K562 (cell line): Measurements from ENCODE around the gene ELP5.

Source experiments
- ELF4 ChIP-seq: fragments of 450-650 bp; formaldehyde crosslinking; IDR thresholded peaks from 2 replicates; pipeline ENCODE4 v1.4.0; 2022; ENCODE audit warnings: missing genetic modification characterization
- PHB2 ChIP-seq: fragments of 450-650 bp; IDR thresholded peaks from 2 replicates; pipeline ENCODE4 v1.6.1; 2017; ENCODE audit warnings: low read depth
- TF ChIP-seq, protein P1 (sequence below), 3 experiments: IDR thresholded peaks in 2 of 3; conservative IDR thresholded peaks in 1 of 3; 2 replicates each; pipeline ENCODE4 v1.5.1; 2011 to 2012; ENCODE audit warnings: low read length in 3 of 3, mild to moderate bottlenecking in 3 of 3, control low read depth in 2 of 3, improper control_type of control experiment in 1 of 3, inconsistent platforms in 1 of 3, low read depth in 1 of 3, mixed read lengths in 1 of 3, moderate library complexity in 1 of 3; ENCODE audit not compliant: insufficient read depth in 2 of 3

DNA sequence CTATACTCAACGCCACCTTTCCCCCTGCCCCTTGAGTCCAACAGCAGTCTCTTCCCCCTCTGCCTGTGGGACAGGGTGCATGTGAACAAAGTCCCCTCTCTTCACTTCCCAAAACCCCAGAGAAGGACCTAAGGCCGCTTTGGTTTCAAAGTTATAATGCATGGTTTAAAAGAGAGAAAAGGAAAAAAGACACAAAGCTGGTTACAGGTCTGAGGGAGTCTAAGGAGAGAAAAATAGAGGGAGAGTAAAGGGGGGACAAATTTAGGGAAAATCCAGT, 8.6 kb upstream of the ELP5 start:
- TF ChIP-seq, protein P1, sequence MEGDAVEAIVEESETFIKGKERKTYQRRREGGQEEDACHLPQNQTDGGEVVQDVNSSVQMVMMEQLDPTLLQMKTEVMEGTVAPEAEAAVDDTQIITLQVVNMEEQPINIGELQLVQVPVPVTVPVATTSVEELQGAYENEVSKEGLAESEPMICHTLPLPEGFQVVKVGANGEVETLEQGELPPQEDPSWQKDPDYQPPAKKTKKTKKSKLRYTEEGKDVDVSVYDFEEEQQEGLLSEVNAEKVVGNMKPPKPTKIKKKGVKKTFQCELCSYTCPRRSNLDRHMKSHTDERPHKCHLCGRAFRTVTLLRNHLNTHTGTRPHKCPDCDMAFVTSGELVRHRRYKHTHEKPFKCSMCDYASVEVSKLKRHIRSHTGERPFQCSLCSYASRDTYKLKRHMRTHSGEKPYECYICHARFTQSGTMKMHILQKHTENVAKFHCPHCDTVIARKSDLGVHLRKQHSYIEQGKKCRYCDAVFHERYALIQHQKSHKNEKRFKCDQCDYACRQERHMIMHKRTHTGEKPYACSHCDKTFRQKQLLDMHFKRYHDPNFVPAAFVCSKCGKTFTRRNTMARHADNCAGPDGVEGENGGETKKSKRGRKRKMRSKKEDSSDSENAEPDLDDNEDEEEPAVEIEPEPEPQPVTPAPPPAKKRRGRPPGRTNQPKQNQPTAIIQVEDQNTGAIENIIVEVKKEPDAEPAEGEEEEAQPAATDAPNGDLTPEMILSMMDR (IDR thresholded peaks at IDR 0.05 in 2 of 3, conservative IDR thresholded peaks at IDR 0.05 in 1 of 3; ENCODE audit: insufficient read depth in 2 of 3, low read depth in 1 of 3, low read length in 3 of 3), result no peak
- TF ChIP-seq ELF4 (CRISPR knock-in tag) (no peak), PHB2 (no peak)
